OCI-LY7 (cell line): ENCODE data around the gene CXCL1.

Experiments used
- CTCF ChIP-seq: fragments of 200-600 bp; sonication (generic); conservative IDR thresholded peaks from 2 replicates; pipeline ENCODE4 v1.5.1; 2014; ENCODE audit warnings: mild to moderate bottlenecking, antibody characterized with exemption, low read length, moderate library complexity, mixed read lengths
- EZH2phosphoT487 ChIP-seq: fragments of 200-600 bp; sonication (generic); IDR thresholded peaks from 2 replicates; pipeline ENCODE4 v1.6.1; 2018; ENCODE audit warnings: low read depth, borderline replicate concordance, mild to moderate bottlenecking, mixed run types, antibody characterized with exemption, low read length, moderate library complexity, mixed read lengths

- TF ChIP-seq CTCF (no peak), EZH2phosphoT487 (no peak)
Measured at GRCh38 chr4:73885574-73886267, 16.5 kb downstream of the CXCL1 start.
